Osteocyte (in vitro differentiated cells): ENCODE data around the gene UGT1A10. TPM values are rescaled to one million over a fixed set of nuclear protein-coding genes. Genes with fewer than 3 reads are reported as not detected.

Source experiments
- DNase-seq: peaks from one replicate; pipeline ENCODE4 v3.0.0; 2021; ENCODE audit warnings: mixed read lengths; ENCODE audit not compliant: unreplicated experiment; ENCODE audit errors: extremely low spot score
- H3K27ac Mint-ChIP-seq: one replicate; pipeline ENCODE4 v1.8.0; 2021; ENCODE audit warnings: mild to moderate bottlenecking, mixed read lengths; ENCODE audit not compliant: unreplicated experiment
- H3K27me3 Mint-ChIP-seq: one replicate; pipeline ENCODE4 v1.8.0; 2021; ENCODE audit warnings: mixed read lengths; ENCODE audit not compliant: unreplicated experiment
- H3K36me3 Mint-ChIP-seq: one replicate; pipeline ENCODE4 v1.8.0; 2021; ENCODE audit warnings: mixed read lengths; ENCODE audit not compliant: unreplicated experiment
- H3K4me1 Mint-ChIP-seq: one replicate; pipeline ENCODE4 v1.8.0; 2021; ENCODE audit warnings: mixed read lengths; ENCODE audit not compliant: unreplicated experiment
- H3K4me3 Mint-ChIP-seq: one replicate; pipeline ENCODE4 v1.8.0; 2021; ENCODE audit warnings: mild to moderate bottlenecking, moderate library complexity, mixed read lengths; ENCODE audit not compliant: unreplicated experiment
- H3K9me3 Mint-ChIP-seq: one replicate; pipeline ENCODE4 v1.8.0; 2021; ENCODE audit warnings: mixed read lengths; ENCODE audit not compliant: unreplicated experiment
- total RNA-seq: library from RNA; stranded (reverse); gene quantifications from 2 replicates; pipeline ENCODE4 v1.2.1, GENCODE V29; 2021
- TF ChIP-seq, protein P1 (sequence below): fragments of 200-600 bp; sonication (generic); IDR thresholded peaks from 2 replicates; pipeline ENCODE4 v1.5.0; 2021; ENCODE audit warnings: antibody characterized with exemption, mild to moderate bottlenecking, moderate library complexity

UGT1A10 gene
- total RNA-seq, 1 donor from 2014 or later = not detected

- no peak overlapping the region for H3K27ac Mint-ChIP-seq
- H3K9me3 Mint-ChIP-seq = no peaks in the 10 kb centered on the region
- peaks cover 19% of the 10 kb centered on the region for H3K27me3 Mint-ChIP-seq
- H3K4me3 Mint-ChIP-seq = no peak overlapping the region
- no peaks in the 10 kb centered on the region for H3K36me3 Mint-ChIP-seq
- TF ChIP-seq, protein P1, sequence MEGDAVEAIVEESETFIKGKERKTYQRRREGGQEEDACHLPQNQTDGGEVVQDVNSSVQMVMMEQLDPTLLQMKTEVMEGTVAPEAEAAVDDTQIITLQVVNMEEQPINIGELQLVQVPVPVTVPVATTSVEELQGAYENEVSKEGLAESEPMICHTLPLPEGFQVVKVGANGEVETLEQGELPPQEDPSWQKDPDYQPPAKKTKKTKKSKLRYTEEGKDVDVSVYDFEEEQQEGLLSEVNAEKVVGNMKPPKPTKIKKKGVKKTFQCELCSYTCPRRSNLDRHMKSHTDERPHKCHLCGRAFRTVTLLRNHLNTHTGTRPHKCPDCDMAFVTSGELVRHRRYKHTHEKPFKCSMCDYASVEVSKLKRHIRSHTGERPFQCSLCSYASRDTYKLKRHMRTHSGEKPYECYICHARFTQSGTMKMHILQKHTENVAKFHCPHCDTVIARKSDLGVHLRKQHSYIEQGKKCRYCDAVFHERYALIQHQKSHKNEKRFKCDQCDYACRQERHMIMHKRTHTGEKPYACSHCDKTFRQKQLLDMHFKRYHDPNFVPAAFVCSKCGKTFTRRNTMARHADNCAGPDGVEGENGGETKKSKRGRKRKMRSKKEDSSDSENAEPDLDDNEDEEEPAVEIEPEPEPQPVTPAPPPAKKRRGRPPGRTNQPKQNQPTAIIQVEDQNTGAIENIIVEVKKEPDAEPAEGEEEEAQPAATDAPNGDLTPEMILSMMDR = no peak
- DNase-seq = peak; percentile 67
- no peaks in the 10 kb centered on the region for H3K4me1 Mint-ChIP-seq
Measured at GRCh38 chr2:233789554-233789953, 153.3 kb downstream of the UGT1A10 start.

- no peak overlapping the region for H3K27ac Mint-ChIP-seq
- H3K4me3 Mint-ChIP-seq = no peak overlapping the region
- H3K9me3 Mint-ChIP-seq = no peaks in the 10 kb centered on the region
- peak; percentile 77 for DNase-seq
- H3K4me1 Mint-ChIP-seq = no peaks in the 10 kb centered on the region
- TF ChIP-seq, protein P1 = no peak
- peaks cover 11% of the 10 kb centered on the region for H3K27me3 Mint-ChIP-seq
- no peaks in the 10 kb centered on the region for H3K36me3 Mint-ChIP-seq
Measured at GRCh38 chr2:233791151-233791882, 155.1 kb downstream of the UGT1A10 start.

DNA sequence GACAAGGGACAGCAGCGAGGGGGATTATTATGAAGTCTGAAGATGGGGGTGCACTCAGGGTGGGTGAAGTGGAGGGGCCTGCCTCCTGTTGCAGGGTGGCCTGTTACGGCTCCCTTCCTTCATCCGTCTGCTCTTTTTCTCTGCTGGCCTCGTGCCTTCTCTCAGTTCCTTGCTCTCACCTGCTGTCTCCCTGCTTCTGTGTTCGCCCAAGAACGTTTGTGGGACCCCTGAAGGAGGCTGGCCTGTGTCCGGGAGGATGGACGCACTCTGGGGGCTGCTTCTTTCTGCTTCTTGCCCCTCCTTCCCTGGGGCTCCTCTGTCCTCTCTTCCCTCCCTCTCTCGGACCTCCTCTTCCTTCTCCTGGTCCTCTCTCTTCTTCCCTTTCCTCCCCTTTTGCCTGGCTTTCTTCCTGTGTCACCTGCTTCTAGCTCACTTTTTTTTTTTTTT lies 155.7 kb downstream of the UGT1A10 start:
- Mint-ChIP-seq H3K4me3 (no peak overlapping the region), H3K27me3 (peaks cover 8% of the 10 kb centered on the region), H3K36me3 (no peaks in the 10 kb centered on the region), H3K4me1 (no peaks in the 10 kb centered on the region), H3K27ac (no peak overlapping the region), H3K9me3 (no peaks in the 10 kb centered on the region)
- peak; percentile 74 for DNase-seq
- TF ChIP-seq, protein P1 = no peak

DNA sequence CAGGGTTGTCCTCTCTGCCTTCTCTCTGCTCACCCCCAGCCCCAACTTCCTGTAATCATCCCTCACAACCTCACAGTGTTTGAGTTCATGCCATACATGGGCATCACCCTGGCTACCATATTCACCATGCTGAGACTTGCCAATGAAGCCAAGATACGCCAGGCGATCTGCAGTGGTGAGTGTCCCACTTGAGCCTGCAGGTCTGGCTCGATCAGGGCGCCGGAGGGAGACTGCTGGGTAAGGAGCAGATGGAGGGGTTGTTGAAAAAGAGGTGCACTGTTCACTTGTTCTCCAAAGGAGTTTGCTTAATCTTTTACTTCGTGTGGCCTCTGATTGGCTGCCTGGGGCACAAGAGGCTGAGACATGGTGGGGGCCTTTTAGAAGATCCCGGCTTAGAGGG lies 156.5 kb downstream of the UGT1A10 start:
- TF ChIP-seq, protein P1 = no peak
- no peaks in the 10 kb centered on the region for H3K9me3 Mint-ChIP-seq
- no peaks in the 10 kb centered on the region for H3K4me1 Mint-ChIP-seq
- H3K36me3 Mint-ChIP-seq = no peaks in the 10 kb centered on the region
- DNase-seq = no peak
- H3K27me3 Mint-ChIP-seq = peaks cover 8% of the 10 kb centered on the region
- no peak overlapping the region for H3K27ac Mint-ChIP-seq
- no peak overlapping the region for H3K4me3 Mint-ChIP-seq

DNA sequence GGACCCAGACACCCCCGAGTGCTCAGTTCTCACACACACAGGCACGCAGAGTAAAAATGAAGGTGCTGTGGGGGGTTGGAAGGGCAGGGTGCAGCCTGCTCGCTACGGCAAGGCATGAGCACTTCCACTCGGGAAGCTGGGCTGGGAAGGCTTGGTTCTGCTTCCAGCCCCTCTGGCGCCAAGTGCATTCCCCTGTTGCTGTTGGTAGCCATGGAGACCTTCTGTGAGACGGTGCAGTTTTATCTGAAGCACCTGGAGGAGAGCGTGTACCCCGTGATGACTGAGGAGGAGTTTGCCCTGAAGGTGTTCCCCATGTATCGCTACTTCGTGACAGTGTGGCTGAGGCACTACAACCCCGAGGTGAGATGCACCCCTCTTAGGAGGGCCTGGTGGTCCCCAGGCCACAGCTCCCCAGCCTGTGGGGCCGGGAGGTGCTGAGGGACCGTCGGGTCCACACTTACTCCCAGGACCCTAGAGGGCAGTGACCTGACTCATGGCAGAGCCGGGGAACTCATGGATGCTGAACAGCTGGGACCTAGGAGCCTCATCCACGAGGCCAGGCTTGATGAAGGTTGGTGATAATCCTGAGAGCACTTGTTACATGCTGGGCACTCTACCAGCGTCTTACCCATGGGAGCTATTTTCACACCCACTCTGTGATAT lies 157.3 kb downstream of the UGT1A10 start:
- Mint-ChIP-seq H3K27me3 (peaks cover 8% of the 10 kb centered on the region), H3K27ac (no peak overlapping the region), H3K9me3 (no peaks in the 10 kb centered on the region), H3K36me3 (no peaks in the 10 kb centered on the region), H3K4me3 (no peak overlapping the region), H3K4me1 (no peaks in the 10 kb centered on the region)
- TF ChIP-seq, protein P1 = no peak
- peak; percentile 75 for DNase-seq
